PC-9 (cell line): ENCODE measurements around the gene CCDC93. TPM values are rescaled to one million over a fixed set of nuclear protein-coding genes. Genes with fewer than 3 reads are reported as not detected.

Source experiments
- BruUV-seq: library from RNA; stranded (reverse); fragments of 400-500 nt; replicated peaks from 2 replicates; lab custom pipeline; 2021; lab: Mats Ljungman, UMichigan
- CTCF ChIA-PET: fragments of 300-600 bp; sonication (Branson Sonifier 250); formaldehyde crosslinking; loops from one replicate; lab custom pipeline; 2022; ENCODE audit warnings: antibody characterized with exemption; lab: Charles Lee
- POLR2A ChIA-PET: fragments of 300-600 bp; sonication (Branson Sonifier 250); formaldehyde crosslinking; loops from one replicate; lab custom pipeline; 2022; ENCODE audit warnings: antibody characterized with exemption; ENCODE audit not compliant: unreplicated experiment; lab: Charles Lee
- DNase-seq, 2 experiments: peaks; one replicate each; pipeline versions ENCODE4 v3.0.0 to v3.0.0-alpha.2; 2015 to 2022; ENCODE audit warnings: mixed read lengths in 1 of 2
- H2AFZ ChIP-seq: fragments of 200-600 bp; sonication (generic); 2 replicates; pipeline ENCODE4 v1.8.1; 2017; ENCODE audit warnings: antibody characterized with exemption
- H3F3A ChIP-seq: fragments of 200-600 bp; sonication (generic); 2 replicates; pipeline ENCODE4 v1.8.1; 2017; ENCODE audit warnings: antibody characterized with exemption, mild to moderate bottlenecking, low read depth; ENCODE audit not compliant: insufficient read depth
- H3K27ac ChIP-seq: fragments of 200-600 bp; sonication (generic); 2 replicates; pipeline ENCODE4 v1.6.1; 2016; ENCODE audit warnings: mixed run types
- H3K27me3 ChIP-seq: fragments of 200-600 bp; sonication (generic); 2 replicates; pipeline ENCODE4 v1.6.1; 2016; ENCODE audit warnings: low read depth, mixed run types; ENCODE audit not compliant: insufficient read depth
- H3K36me3 ChIP-seq: fragments of 200-600 bp; sonication (generic); 2 replicates; pipeline ENCODE4 v1.6.1; 2016; ENCODE audit warnings: low read depth, mixed run types
- H3K4me1 ChIP-seq: fragments of 200-600 bp; sonication (generic); replicated peaks from 2 replicates; pipeline ENCODE4 v1.6.1; 2016; ENCODE audit warnings: mixed run types; ENCODE audit not compliant: insufficient read depth
- H3K4me2 ChIP-seq: fragments of 200-600 bp; sonication (generic); 2 replicates; pipeline ENCODE4 v1.6.1; 2017; ENCODE audit warnings: mixed run types
- H3K4me3 ChIP-seq: fragments of 200-600 bp; sonication (generic); 2 replicates; pipeline ENCODE4 v1.6.1; 2016; ENCODE audit warnings: mixed run types
- H3K79me2 ChIP-seq: fragments of 200-600 bp; sonication (generic); 2 replicates; pipeline ENCODE4 v1.6.1; 2017; ENCODE audit warnings: low read depth, mixed run types
- H3K9me2 ChIP-seq: fragments of 200-600 bp; sonication (generic); 2 replicates; pipeline ENCODE4 v1.8.1; 2017; ENCODE audit warnings: mild to moderate bottlenecking; ENCODE audit not compliant: insufficient read depth
- H3K9me3 ChIP-seq: fragments of 200-600 bp; sonication (generic); 2 replicates; pipeline ENCODE4 v1.8.1; 2016; ENCODE audit warnings: low read depth; ENCODE audit not compliant: insufficient read depth
- H4K20me1 ChIP-seq: fragments of 200-600 bp; sonication (generic); 2 replicates; pipeline ENCODE4 v1.8.1; 2017; ENCODE audit not compliant: insufficient read depth
- EZH2 ChIP-seq: fragments of 200-600 bp; sonication (generic); IDR thresholded peaks from 2 replicates; pipeline ENCODE4 v1.8.0; 2017; ENCODE audit warnings: antibody characterized with exemption, low read depth
- intact Hi-C: fragments of 100-400 bp; cut with micrococcal nuclease; formaldehyde crosslinking; loops from one replicate; pipeline ENCODE4 v1.10.0; 2022; ENCODE audit not compliant: unreplicated experiment
- total RNA-seq: library from RNA; stranded (reverse); gene quantifications from 2 replicates; pipeline ENCODE4 v1.2.3, GENCODE V29; 2021
- TF ChIP-seq, protein P1 (sequence below): fragments of 200-600 bp; sonication (generic); conservative IDR thresholded peaks from 2 replicates; pipeline ENCODE4 v1.6.1; 2017; ENCODE audit warnings: mixed run types, antibody characterized with exemption, mild to moderate bottlenecking, moderate library complexity

The CCDC93 gene
- total RNA-seq, 1 experiment from 2014 or later: 31.3 TPM

GRCh38 chr2:118054213-118055008 lies 40.5 kb upstream of the CCDC93 start:
- DNase-seq: peak in 1 of 2 experiments; percentile 16

GRCh38 chr2:118053681-118054080 lies 39.8 kb upstream of the CCDC93 start:
- H3F3A ChIP-seq: peaks cover 4% of the 10 kb centered on the region; the same call in 1 of the 2 replicates
- intact Hi-C loops: no loop called here
- H3K4me1 ChIP-seq: peaks cover 22% of the 10 kb centered on the region
- TF ChIP-seq EZH2: no peak
- TF ChIP-seq, protein P1, sequence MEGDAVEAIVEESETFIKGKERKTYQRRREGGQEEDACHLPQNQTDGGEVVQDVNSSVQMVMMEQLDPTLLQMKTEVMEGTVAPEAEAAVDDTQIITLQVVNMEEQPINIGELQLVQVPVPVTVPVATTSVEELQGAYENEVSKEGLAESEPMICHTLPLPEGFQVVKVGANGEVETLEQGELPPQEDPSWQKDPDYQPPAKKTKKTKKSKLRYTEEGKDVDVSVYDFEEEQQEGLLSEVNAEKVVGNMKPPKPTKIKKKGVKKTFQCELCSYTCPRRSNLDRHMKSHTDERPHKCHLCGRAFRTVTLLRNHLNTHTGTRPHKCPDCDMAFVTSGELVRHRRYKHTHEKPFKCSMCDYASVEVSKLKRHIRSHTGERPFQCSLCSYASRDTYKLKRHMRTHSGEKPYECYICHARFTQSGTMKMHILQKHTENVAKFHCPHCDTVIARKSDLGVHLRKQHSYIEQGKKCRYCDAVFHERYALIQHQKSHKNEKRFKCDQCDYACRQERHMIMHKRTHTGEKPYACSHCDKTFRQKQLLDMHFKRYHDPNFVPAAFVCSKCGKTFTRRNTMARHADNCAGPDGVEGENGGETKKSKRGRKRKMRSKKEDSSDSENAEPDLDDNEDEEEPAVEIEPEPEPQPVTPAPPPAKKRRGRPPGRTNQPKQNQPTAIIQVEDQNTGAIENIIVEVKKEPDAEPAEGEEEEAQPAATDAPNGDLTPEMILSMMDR: no peak
- H3K36me3 ChIP-seq: no peaks in the 10 kb centered on the region
- H3K4me3 ChIP-seq: no peak overlapping the region
- no peak overlapping the region for H3K27ac ChIP-seq
- no peaks in the 10 kb centered on the region for H3K79me2 ChIP-seq
- H4K20me1 ChIP-seq: no peaks in the 10 kb centered on the region
- POLR2A ChIA-PET: no interaction called here
- no peak overlapping the region for H3K4me2 ChIP-seq
- H3K9me2 ChIP-seq: no peaks in the 10 kb centered on the region
- no peaks in the 10 kb centered on the region for H3K27me3 ChIP-seq
- DNase-seq: peak in 1 of 2 experiments; percentile 3
- no peaks in the 10 kb centered on the region for H3K9me3 ChIP-seq
- no TSS peak for BruUV-seq
- CTCF ChIA-PET: no interaction called here
- no peak overlapping the region for H2AFZ ChIP-seq

More at GRCh38 chr2:118054213-118055008, 40.5 kb upstream of the CCDC93 start:
- Histone ChIP-seq H3K4me3 (no peak overlapping the region), H3K36me3 (no peaks in the 10 kb centered on the region), H3K27me3 (no peaks in the 10 kb centered on the region), H3K9me2 (no peaks in the 10 kb centered on the region), H3F3A (peaks cover 3% of the 10 kb centered on the region; the same call in 1 of the 2 replicates), H3K27ac (no peak overlapping the region), H3K9me3 (no peaks in the 10 kb centered on the region), H3K79me2 (no peaks in the 10 kb centered on the region), H3K4me2 (no peak overlapping the region), H3K4me1 (peaks cover 15% of the 10 kb centered on the region), H4K20me1 (no peaks in the 10 kb centered on the region), H2AFZ (no peak overlapping the region)
- CTCF ChIA-PET: interaction anchor here (0.6 kb wide), 1 partner anchor 167 kb away, joined by 4 read pairs; no protein-coding TSS in a partner anchor
- intact Hi-C loops: no loop called here
- TF ChIP-seq EZH2: no peak
- TF ChIP-seq, protein P1: no peak
- BruUV-seq: no TSS peak
- POLR2A ChIA-PET: no interaction called here

DNA sequence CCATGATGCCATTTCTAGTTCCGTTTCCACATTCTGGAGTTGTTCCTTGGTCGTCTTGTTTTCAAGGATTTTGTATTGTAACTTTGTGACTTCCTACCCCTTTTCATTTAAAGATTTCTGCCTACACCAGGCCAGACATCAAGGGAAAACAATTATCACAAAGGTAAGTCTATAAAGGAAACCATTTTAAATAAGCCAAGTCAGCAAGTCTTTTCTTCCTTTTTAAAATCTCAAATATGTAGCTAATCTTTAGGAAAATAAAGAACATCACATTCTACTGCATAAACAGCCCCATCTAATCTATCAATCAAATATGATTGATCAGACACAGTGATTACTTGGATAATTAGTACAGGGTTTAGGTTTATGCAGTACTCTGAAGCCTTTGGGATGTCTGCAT lies 38.6 kb upstream of the CCDC93 start:
- H2AFZ ChIP-seq: no peak overlapping the region
- H3K9me2 ChIP-seq: no peaks in the 10 kb centered on the region
- H3K27me3 ChIP-seq: no peaks in the 10 kb centered on the region
- no peak overlapping the region for H3K4me2 ChIP-seq
- DNase-seq: peak in 1 of 2 experiments; percentile 4
- no TSS peak for BruUV-seq
- H3K27ac ChIP-seq: no peak overlapping the region
- no peaks in the 10 kb centered on the region for H3K36me3 ChIP-seq
- intact Hi-C loops: no loop called here
- CTCF ChIA-PET: no interaction called here
- H3F3A ChIP-seq: peaks cover 12% of the 10 kb centered on the region
- no peak for TF ChIP-seq EZH2
- TF ChIP-seq, protein P1: no peak
- POLR2A ChIA-PET: no interaction called here
- peaks cover 34% of the 10 kb centered on the region for H3K4me1 ChIP-seq
- no peaks in the 10 kb centered on the region for H4K20me1 ChIP-seq
- no peak overlapping the region for H3K4me3 ChIP-seq
- no peaks in the 10 kb centered on the region for H3K9me3 ChIP-seq
- H3K79me2 ChIP-seq: no peaks in the 10 kb centered on the region
